HG02610 (cell line): Measurements from ENCODE around the gene LIME1.

Experiments used
- ATAC-seq: cut with Tn5 transposase; IDR thresholded peaks from one replicate; pipeline ENCODE4 v1.9.1; 2021; ENCODE audit warnings: mild to moderate bottlenecking, moderate library complexity; ENCODE audit not compliant: unreplicated experiment

LIME1 gene

DNA sequence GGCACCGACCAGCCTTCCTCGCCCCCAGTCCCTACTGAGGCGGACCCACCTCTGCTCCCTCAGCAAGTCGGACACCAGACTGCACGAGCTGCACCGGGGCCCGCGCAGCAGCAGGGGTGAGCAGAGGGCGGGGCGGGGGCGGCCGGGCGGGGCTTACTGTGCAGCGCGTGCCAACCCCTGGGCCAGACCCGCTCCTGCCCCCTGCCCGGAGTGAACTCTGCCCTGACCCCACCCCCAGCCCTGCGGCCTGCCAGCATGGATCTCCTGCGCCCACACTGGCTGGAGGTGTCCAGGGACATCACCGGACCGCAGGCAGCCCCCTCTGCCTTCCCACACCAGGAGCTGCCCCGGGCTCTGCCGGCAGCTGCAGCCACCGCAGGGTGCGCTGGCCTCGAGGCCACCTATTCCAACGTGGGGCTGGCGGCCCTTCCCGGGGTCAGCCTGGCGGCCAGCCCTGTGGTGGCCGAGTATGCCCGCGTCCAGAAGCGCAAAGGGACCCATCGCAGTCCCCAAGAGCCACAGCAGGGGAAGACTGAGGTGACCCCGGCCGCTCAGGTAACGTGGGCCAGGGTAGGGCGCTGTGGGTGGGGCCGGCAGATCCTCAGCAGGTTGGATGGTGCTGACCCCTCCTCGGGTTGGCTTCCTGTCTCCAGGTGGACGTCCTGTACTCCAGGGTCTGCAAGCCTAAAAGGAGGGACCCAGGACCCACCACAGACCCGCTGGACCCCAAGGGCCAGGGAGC lies 1.7 kb downstream of the LIME1 start:
- ATAC-seq: no peak

DNA sequence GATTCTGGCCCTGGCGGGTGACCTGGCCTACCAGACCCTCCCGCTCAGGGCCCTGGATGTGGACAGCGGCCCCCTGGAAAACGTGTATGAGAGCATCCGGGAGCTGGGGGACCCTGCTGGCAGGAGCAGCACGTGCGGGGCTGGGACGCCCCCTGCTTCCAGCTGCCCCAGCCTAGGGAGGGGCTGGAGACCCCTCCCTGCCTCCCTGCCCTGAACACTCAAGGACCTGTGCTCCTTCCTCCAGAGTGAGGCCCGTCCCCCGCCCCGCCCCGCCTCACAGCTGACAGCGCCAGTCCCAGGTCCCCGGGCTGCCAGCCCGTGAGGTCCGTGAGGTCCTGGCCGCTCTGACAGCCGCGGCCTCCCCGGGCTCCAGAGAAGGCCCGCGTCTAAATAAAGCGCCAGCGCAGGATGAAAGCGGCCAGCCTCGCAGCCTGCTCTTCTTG lies 2.2 kb downstream of the LIME1 start:
- ATAC-seq: no peak

DNA sequence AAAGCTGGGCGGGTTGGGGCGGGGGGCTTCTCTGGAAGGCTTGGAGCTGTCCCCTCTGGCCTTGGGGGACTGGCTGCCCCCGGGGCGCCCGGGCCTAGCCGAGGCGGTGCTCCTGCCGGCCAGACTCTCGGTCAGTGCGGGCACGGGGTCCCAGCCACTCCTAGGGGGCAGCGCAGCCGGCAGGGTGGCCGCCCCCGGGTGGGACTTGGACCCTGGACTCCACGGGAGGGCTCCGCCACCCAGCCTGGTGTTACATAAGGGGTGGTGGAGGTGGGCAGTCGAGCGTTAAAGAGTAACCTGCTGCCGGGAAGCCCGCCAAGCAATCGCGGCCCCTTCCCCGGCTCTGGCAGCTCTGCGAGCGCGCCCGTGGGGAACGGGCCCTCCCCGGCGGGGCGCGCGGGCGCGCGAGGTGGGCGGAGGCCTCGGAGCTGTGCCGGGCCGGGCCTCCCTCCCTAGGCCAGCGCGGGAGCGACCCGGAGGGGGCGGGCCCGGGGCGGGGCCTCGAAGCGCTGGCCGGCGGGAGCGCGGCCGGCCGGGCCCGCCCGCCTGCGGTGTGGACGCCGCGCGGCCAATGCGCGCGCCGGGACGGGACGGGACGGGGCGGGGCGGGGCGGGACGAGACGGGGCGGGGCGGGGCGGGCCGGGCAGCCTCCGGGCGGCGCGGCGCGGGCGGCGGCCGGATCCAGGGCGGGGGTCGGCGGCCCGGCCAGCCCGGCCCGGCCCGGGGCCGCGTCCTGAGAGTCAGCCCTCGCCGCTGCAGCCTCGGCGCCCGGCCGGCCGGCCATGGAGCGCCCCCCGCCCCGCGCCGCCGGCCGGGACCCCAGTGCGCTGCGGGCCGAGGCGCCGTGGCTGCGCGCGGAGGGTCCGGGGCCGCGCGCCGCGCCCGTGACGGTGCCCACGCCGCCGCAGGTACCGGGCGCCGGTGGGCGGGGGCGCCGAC lies 2.9 kb downstream of the LIME1 start, which contains the start of gene SLC2A4RG:
Gene SLC2A4RG (plus strand): TSS at position 647 of the 940 bp plus-strand sequence. CDS start 137 bp downstream, at position 784.
- peak; percentile 48 for ATAC-seq

DNA sequence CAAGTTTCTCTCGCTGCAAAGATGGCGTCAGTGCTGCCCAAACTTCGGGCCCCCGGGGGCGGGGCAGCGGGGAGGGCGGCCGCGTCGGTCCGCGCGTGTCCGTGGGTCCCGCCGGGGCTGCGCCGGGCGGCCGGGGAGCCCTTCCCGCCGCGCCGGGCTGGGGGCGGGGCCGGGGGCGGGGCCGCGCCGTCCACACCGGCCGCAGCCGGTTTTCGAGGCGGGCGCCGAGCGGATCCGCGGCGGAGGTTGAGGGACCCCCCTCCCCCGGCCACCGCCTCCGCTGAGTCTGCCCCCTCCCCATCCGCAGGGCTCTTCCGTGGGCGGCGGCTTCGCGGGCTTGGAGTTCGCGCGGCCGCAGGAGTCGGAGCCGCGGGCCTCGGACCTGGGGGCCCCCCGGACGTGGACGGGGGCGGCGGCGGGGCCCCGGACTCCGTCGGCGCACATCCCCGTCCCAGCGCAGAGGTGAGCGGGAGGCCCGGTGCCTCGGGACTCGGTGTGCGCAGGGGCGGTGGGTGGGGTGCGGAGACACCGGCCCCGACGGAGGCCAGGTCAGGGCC lies 3.7 kb downstream of the LIME1 start:
- peak; percentile 20 for ATAC-seq

DNA sequence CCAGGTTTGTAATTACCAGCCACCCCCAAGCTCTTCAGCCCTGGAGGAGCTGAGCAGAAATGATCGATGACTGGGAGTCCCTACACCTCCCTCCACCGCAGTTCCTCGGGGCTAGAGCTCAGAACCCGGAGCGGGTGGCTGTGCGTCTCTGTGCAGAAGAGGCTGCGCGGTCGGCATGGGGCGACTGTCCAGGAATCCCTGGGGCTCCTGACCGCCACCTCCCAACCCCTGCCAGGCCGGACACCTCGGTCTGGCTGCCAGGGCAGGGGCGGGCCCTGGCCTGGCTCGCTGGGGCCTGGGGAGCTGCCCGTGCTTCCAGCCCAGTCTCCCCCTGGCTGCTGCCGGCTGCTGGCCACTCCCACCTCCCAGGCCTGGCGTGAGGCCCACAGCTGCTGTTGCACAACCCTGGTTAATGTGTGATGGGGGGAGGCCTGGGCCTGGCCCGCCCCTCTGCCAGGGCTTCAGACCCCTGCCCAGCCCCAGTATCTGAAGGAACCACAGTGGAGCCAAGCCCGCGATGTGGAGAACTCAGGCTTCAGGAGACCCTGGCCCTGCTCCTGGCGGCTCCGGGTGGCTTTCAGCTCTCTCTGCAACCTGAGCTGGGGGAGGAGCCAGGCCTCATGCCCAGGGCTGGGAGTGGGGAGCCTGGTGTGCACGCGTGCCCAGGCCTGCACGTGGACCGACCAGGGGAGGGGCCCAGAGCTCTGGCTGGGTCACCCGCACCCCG lies 4.3 kb downstream of the LIME1 start:
- ATAC-seq: no peak

DNA sequence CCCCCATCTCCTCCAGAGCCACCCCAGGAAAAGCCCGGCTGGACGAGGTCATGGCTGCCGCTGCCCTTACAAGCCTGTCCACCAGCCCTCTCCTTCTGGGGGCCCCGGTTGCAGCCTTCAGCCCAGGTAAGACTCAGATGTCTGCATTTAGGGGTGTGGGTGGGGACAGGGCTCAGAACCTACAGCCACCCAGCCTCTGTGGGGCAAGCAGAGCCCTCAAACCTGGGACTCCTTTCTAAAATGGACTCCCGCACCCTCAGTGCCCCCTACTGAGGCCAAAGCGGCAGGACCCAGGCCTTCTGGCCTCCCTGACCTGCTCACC lies 4.9 kb downstream of the LIME1 start:
- no peak for ATAC-seq

DNA sequence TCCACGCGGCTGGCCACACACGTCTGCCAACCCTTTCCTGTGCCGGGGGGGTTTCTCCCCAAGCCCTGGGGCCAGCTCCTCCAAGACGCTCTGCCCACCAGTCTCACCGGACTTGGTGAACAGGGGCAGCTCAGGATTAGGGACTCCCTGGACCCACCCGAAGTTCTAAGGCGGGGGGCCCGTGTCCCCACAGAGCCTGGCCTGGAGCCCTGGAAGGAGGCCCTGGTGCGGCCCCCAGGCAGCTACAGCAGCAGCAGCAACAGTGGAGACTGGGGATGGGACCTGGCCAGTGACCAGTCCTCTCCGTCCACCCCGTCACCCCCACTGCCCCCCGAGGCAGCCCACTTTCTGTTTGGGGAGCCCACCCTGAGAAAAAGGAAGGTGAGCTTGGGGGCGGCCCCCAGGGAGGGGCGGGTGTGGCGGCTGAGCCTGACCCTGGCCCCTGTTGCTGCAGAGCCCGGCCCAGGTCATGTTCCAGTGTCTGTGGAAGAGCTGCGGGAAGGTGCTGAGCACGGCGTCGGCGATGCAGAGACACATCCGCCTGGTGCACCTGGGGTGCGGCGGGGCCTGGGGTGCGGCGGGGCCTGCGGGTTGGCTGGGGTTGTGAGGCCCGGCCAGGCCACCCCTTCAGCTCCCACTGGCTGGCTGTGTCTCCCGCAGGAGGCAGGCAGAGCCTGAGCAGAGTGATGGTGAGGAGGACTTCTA lies 5.4 kb downstream of the LIME1 start:
- no peak for ATAC-seq

DNA sequence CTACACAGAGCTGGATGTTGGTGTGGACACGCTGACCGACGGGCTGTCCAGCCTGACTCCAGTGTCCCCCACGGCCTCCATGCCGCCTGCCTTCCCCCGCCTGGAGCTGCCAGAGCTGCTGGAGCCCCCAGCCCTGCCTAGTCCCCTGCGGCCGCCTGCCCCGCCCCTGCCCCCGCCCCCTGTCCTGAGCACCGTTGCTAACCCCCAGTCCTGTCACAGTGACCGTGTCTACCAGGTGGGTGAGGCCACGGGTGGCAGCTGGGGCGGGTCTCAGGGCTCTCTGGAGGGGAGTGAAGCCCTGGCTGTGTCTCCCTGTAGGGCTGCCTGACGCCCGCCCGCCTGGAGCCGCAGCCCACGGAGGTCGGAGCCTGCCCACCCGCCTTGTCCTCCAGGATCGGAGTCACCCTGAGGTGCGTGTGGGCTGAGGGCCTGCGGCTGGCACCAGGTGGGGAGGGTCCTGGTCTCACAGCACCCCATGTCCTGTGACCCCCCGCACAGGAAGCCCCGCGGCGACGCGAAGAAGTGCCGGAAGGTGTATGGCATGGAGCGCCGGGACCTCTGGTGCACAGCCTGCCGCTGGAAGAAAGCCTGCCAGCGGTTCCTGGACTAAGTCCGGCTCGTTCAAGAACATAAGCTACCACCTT lies 6.0 kb downstream of the LIME1 start:
- no peak for ATAC-seq

DNA sequence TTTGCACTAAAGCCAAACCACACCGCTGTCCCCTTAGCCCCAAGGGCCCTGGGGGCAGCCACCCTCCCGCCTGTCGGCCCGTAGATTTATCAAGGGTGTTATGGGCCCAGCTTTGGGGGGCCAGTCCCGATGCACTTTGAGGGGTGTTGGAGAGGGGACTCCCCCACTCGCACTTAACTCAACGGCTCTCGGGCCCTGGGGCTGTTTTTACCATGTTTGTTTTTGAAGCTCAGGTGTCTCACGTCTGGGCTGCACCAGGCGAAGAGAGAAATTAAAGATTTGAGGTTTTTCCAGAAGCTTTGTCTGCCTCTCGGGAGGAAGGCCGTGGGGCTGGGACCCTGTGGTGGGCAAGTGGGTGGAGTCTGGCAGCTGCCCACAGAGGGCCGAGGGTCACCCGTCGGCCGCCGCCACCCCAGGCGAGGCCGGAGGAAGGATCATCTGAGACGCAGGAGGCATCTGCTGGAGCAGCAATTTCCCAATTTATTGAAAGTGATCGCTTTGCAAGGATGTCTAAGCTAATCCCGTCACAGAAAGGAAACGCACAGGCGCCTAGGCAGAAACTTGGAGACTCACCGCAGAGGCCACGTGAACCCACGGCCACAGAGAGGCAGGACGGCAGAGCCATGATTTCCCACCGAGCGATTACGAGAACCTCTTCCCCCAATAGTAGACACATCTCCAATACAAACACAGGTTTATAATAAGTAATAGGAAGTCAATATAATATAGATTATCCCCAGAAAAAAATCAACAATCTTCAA lies 6.9 kb downstream of the LIME1 start:
- no peak for ATAC-seq

DNA sequence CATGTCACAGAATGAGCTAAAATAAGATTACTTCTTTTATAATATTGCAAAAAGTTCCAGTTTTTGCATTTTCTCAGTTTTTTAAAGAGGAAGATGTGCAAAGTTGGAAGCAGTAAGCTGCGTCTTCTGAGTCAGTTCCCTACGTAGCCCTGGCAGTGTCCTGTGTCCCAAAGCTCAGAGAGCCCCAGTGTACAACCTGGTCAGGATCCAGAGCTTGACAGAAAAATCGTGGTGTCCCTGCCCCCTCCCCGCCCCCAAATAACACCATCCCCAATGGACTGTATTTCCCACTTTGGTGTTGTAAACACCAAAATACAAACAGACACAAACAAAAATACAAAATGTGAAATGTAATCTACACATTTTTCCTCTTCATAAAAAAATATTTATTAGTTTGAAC lies 7.7 kb downstream of the LIME1 start:
- no peak for ATAC-seq

DNA sequence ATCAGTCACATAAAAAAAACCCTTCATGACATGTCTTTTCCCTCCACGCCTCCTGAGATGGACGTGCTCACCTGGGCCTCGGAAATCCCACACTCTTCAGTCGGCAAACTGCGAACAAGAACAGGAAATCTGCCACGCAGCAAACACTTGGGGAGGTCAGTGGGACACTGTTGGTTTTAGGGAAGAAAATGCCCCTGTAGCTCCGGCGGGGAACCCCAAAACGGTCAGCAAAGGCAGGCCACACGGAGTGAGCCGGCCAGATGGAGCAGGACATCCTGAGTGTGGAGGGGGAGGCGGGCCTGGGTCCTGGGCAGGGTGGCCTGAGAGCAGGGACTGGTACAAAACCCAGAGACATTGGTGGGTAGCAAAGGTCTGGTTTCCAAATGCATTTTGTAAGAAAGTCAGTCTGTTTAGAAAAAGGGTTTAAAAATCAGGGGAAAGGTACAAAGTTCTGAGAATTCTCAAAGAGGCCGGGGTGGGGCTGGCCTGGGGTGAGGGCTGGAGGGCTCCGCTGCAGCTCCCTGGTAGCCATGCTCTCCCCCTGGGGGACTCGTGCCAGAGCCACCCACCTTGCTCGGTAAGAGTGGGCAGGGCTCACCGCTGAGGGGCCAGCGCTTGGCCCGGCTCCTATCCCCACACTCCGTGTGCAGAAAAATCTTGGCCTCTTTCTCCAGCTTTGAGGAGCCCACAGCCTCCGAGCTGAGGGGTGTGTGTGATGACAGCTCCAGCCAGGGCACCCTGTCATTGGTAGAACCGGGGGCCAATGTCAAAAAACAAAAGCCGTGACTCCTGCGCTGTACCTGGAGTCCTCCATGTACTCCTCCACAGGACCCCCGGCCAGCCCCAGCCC lies 8.3 kb downstream of the LIME1 start:
- no peak for ATAC-seq

DNA sequence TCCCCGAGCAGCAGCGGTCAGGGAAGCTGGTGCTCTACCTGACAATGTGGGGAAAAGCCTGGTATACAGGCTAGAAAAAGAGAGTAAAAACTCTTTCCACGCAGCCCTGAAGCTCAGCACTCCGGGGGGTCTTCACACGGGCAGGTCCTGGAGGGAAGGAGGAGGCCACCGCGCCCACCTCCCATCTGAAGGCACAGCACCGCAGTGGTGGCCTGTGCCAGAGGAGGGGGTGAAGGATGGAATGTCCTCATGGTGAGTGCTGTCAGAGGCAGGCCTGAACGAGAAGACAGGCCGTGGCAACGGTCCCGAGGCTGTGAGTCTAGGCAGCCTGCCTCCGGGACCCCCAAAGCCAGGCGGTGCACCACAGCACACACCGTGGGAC lies 9.0 kb downstream of the LIME1 start:
- no peak for ATAC-seq

DNA sequence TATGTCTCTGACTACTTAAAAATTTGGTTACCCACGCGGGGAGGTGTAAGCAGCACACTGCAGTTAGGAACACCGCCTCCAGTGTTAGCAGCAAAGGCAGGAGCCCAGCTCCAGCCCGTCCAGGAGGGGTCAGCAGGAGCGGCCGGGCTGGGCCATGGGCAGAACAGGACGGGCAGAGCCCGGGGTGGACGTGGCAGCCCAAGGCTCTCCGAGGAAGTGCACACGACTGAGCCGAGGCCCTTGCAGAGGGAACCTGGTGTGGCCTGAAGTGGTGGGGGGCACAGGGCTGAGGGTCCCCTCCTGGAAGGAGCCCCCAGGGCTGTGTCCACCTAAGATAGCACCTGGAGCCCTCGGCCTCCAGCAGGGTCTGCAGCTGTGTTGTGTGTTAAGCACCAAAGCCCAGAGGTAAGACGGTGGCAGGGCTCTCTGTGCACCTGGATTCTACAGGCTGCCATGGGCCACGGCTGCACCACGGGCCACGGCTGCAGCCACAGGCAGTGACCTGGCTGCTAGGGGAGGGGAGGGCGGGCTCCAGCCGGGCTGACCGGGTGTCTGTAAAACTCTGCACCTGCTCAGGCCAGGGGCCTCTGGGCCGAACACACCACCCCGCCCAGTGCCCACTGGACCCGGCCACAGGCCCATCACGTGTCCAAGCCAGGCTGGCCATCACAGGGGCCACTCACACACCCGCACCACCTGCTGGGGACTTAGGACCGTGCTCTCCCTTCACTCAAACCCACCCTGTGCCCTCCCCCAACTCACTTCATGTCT lies 9.7 kb downstream of the LIME1 start:
- ATAC-seq: no peak

DNA sequence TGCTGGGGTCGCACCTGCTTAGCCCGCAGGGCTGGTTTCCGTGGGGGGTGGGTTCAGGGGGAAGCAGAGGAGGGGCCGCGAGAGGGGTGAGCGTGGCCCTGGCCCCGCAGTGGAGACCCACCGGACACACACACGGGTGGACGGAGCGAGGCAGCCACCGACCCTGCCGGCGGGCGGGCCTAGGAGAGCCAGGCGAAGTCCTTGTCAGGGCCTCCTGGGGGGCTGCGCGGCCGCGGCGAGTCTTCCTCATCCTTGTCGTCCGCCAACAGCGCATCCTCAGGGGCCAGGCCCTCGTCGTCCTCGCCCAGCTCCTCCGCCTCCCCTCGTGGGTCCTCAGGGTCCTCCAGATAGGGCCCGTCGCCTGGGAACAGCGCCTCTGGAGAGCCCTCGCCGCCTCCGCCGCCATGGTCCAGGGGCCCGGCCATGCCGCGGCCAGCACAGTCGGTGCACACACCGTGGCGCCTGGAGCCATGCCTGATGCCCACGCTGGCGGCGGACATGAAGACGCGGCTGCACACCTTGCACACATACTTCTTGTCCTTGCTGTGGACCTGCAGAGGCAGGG lies 10.4 kb downstream of the LIME1 start:
- no peak for ATAC-seq

DNA sequence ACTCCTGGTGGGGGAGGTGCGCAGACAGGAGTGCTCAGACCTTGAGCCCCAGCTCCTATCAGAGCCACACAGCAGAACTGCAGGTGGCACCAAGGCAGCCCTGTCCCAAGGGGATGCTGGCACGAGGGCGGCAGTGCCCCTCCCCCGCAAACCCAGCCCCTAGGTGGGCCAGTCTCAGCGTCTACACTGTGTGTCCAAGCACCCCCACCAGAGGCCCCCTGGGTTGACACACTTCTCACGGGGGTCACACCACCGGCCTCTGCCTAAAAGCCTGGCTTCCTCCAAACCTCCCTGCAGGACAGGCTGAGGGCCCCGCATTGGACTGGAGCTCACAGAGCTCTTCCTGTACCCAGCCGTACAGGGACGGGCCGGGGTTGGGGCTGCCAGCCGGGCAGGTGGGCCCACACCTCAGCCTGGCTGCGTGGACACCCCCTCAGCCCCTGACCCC lies 11.2 kb downstream of the LIME1 start:
- no peak for ATAC-seq

DNA sequence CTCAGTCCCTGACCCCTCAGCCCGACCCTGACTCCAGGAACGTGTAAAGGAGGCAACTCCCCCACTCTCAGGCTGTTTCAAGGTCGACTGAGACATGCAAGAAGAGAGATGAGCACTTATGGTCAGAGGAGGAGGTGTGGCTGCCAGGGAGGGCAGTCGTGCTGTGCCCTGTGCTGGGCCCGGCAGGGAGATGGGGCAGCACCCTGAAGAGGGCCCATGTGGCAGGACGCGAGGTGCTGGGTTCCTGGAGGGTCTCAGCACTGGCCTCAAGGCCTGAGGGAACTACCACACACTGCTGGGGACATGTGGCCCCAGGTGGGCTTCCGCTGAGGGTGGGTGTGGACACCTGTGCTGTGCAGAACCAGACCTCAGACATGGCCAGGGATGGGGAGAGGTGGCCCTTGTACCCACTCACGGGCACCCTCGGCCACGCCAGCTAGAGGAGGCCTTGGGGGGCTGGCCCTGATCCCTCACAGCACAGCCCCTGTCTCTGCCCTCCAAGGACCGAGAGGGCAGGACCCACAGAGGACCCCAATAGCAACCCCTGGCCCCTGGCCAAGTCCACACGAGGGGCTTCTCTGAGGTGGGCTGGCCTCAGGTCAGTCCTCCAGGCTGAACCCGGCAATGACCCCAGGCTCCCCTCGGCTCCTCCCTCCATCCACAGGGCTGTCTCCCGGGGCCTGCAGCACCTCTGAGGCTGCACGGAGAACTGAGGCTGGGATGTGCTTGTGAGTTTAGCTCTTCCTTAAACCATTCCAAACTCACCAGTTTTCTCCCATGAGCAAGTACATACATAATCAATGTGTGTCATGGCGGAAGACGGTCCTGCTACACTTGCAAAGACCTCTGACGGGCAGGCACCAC lies 11.8 kb downstream of the LIME1 start:
- no peak for ATAC-seq
